HL-60 (cell line): ENCODE measurements around the gene SLC8A2.
A peak's percentile ranks its signal among the peaks of the same experiment; 100 is the strongest.

Source experiments
- DNase-seq, 2 experiments: peaks; one replicate each; pipeline ENCODE4 v3.0.0-alpha.2; 2010 to 2020; ENCODE audit warnings: low read depth in 1 of 2, low spot score in 1 of 2
- H3K27ac ChIP-seq: fragments of 250-450 bp; sonication (Bioruptor Pico); replicated peaks from 2 replicates; pipeline ENCODE4 v1.5.1; 2020; ENCODE audit warnings: mild to moderate bottlenecking, moderate library complexity
- H3K27me3 ChIP-seq: fragments of 250-450 bp; sonication (Bioruptor Pico); 2 replicates; pipeline ENCODE4 v1.5.1; 2021; ENCODE audit warnings: mild to moderate bottlenecking, moderate library complexity; ENCODE audit not compliant: insufficient read depth, poor library complexity, severe bottlenecking
- H3K4me3 ChIP-seq: replicated peaks from 2 replicates; pipeline ENCODE4 v1.5.1; 2011; ENCODE audit warnings: mild to moderate bottlenecking, control low read depth, low read length; ENCODE audit not compliant: insufficient read depth
- CTCF ChIP-seq: IDR thresholded peaks from one replicate; pipeline ENCODE4 v1.5.1; 2011; ENCODE audit warnings: low read length, control low read depth, inconsistent platforms; ENCODE audit not compliant: insufficient read depth
- GABPA ChIP-seq: IDR thresholded peaks from 2 replicates; pipeline ENCODE4 v1.6.1; 2012; ENCODE audit warnings: low read depth
- POLR2AphosphoS5 ChIP-seq: IDR thresholded peaks from 2 replicates; pipeline ENCODE4 v1.6.1; 2012; ENCODE audit warnings: low read depth
- REST ChIP-seq: IDR thresholded peaks from 2 replicates; pipeline ENCODE4 v1.6.1; 2012; ENCODE audit warnings: low read depth; ENCODE audit not compliant: insufficient replicate concordance
- SPI1 ChIP-seq: IDR thresholded peaks from 2 replicates; pipeline ENCODE4 v1.6.1; 2012; ENCODE audit warnings: low read depth, mild to moderate bottlenecking, borderline replicate concordance

The SLC8A2 gene

GRCh38 chr19:47429140-47429793, 42.4 kb downstream of the SLC8A2 start:
- Histone ChIP-seq H3K27me3 (peaks cover 27% of the 10 kb centered on the region), H3K27ac (no peak overlapping the region), H3K4me3 (no peak overlapping the region)
- DNase-seq = no peak
- TF ChIP-seq SPI1 (no peak), REST (no peak), CTCF (no peak), POLR2AphosphoS5 (no peak), GABPA (no peak)

GRCh38 chr19:47428177-47428894, 43.4 kb downstream of the SLC8A2 start:
- H3K27ac ChIP-seq = no peak overlapping the region
- H3K4me3 ChIP-seq = no peak overlapping the region

More at GRCh38 chr19:47428177-47428894, 43.4 kb downstream of the SLC8A2 start:
- peaks cover 34% of the 10 kb centered on the region for H3K27me3 ChIP-seq
- peak; percentile 49 to 66 for DNase-seq
- no peak for TF ChIP-seq REST
- TF ChIP-seq POLR2AphosphoS5 = no peak
- no peak for TF ChIP-seq CTCF
- no peak for TF ChIP-seq SPI1
- no peak for TF ChIP-seq GABPA
